Liver (tissue), 9 donors: ENCODE results near the gene SH2D5. TPM values are rescaled to one million over a fixed set of nuclear protein-coding genes. Genes with fewer than 3 reads are reported as not detected.

Experiments used
- DNase-seq: peaks from one replicate; pipeline ENCODE4 v3.0.0-alpha.2; 2017; ENCODE audit warnings: low spot score
- H3K27ac ChIP-seq, 2 donors: one replicate each; pipeline ENCODE4 v1.7.0; 2013; ENCODE audit warnings: inconsistent platforms in 2 of 2, low read length in 2 of 2, control low read depth in 1 of 2, low read depth in 1 of 2, mild to moderate bottlenecking in 1 of 2
- H3K27me3 ChIP-seq, 4 donors: one replicate each; pipeline versions ENCODE4 v1.6.1 to v1.7.0; 2013; ENCODE audit warnings: low read length in 3 of 4, inconsistent platforms in 1 of 4, mild to moderate bottlenecking in 1 of 4, moderate library complexity in 1 of 4; ENCODE audit not compliant: control insufficient read depth in 4 of 4, insufficient read depth in 4 of 4
- H3K36me3 ChIP-seq, 4 donors: one replicate each; pipeline versions ENCODE4 v1.6.1 to v1.7.0; 2013; ENCODE audit warnings: low read length in 3 of 4, mild to moderate bottlenecking in 3 of 4, low read depth in 1 of 4, moderate library complexity in 1 of 4; ENCODE audit not compliant: control insufficient read depth in 4 of 4, insufficient read depth in 3 of 4
- H3K4me1 ChIP-seq, 4 donors: one replicate each; pipeline versions ENCODE4 v1.6.1 to v1.7.0; 2013; ENCODE audit warnings: low read length in 3 of 4, mild to moderate bottlenecking in 3 of 4, moderate library complexity in 1 of 4; ENCODE audit not compliant: control insufficient read depth in 4 of 4, insufficient read depth in 4 of 4
- H3K4me3 ChIP-seq, 3 donors: one replicate each; pipeline versions ENCODE4 v1.6.1 to v1.7.0; 2013; ENCODE audit warnings: low read length in 3 of 3, control low read depth in 1 of 3, low read depth in 1 of 3, mild to moderate bottlenecking in 1 of 3
- H3K9ac ChIP-seq, 2 donors: one replicate each; pipeline ENCODE4 v1.7.0; 2013; ENCODE audit warnings: low read length in 2 of 2, mild to moderate bottlenecking in 2 of 2, moderate library complexity in 2 of 2, control low read depth in 1 of 2, low read depth in 1 of 2
- H3K9me3 ChIP-seq, 4 donors: one replicate each; pipeline versions ENCODE4 v1.6.1 to v1.7.0; 2013; ENCODE audit warnings: low read length in 3 of 4; ENCODE audit not compliant: control insufficient read depth in 4 of 4
- CTCF ChIP-seq: fragments of 150-350 bp; IDR thresholded peaks from 2 replicates; pipeline ENCODE4 v1.5.1; 2017; ENCODE audit warnings: improper control_type of control experiment, low read depth, low read length; ENCODE audit not compliant: missing input control
- EGR1 ChIP-seq, 2 donors: IDR thresholded peaks; 2 replicates each; pipeline ENCODE4 v1.6.1; 2016 to 2018; ENCODE audit warnings: antibody characterized with exemption in 2 of 2, low read depth in 2 of 2
- FOXA2 ChIP-seq: IDR thresholded peaks from 2 replicates; pipeline ENCODE4 v1.6.1; 2016; ENCODE audit warnings: antibody characterized with exemption
- GABPA ChIP-seq, 2 donors: IDR thresholded peaks in 1 of 2; conservative IDR thresholded peaks in 1 of 2; 2 replicates each; pipeline ENCODE4 v1.6.1; 2016; ENCODE audit warnings: antibody characterized with exemption in 2 of 2, mild to moderate bottlenecking in 1 of 2, moderate library complexity in 1 of 2
- HNF4A ChIP-seq, 2 donors: conservative IDR thresholded peaks; 2 replicates each; pipeline ENCODE4 v1.6.1; 2016; ENCODE audit warnings: antibody characterized with exemption in 2 of 2, mild to moderate bottlenecking in 2 of 2
- HNF4G ChIP-seq: IDR thresholded peaks from 2 replicates; pipeline ENCODE4 v1.6.1; 2016; ENCODE audit warnings: antibody characterized with exemption
- JUND ChIP-seq, 2 donors: IDR thresholded peaks; 2 replicates each; pipeline ENCODE4 v1.6.1; 2016; ENCODE audit warnings: antibody characterized with exemption in 2 of 2
- NR2F2 ChIP-seq: IDR thresholded peaks from 2 replicates; pipeline ENCODE4 v1.6.1; 2016; ENCODE audit warnings: antibody characterized with exemption
- RAD21 ChIP-seq, 2 donors: IDR thresholded peaks; 2 replicates each; pipeline ENCODE4 v1.6.1; 2016; ENCODE audit warnings: antibody characterized with exemption in 2 of 2, mild to moderate bottlenecking in 2 of 2
- RXRA ChIP-seq, 2 donors: IDR thresholded peaks; 2 replicates each; pipeline ENCODE4 v1.6.1; 2017 to 2018; ENCODE audit warnings: antibody characterized with exemption in 2 of 2, mild to moderate bottlenecking in 1 of 2
- SP1 ChIP-seq: IDR thresholded peaks from 2 replicates; pipeline ENCODE4 v1.6.1; 2018; ENCODE audit warnings: antibody characterized with exemption, mild to moderate bottlenecking
- TAF1 ChIP-seq: conservative IDR thresholded peaks from 2 replicates; pipeline ENCODE4 v1.6.1; 2016; ENCODE audit warnings: antibody characterized with exemption, mild to moderate bottlenecking
- YY1 ChIP-seq: IDR thresholded peaks from 2 replicates; pipeline ENCODE4 v1.6.1; 2016; ENCODE audit warnings: antibody characterized with exemption, mild to moderate bottlenecking
- ZBTB33 ChIP-seq: IDR thresholded peaks from 2 replicates; pipeline ENCODE4 v1.6.1; 2016; ENCODE audit warnings: antibody characterized with exemption
- WGBS: extraction: QIAGEN DNeasy Blood & Tissue Kit; methylation state at CpG from one replicate; pipeline ENCODE4 v1.1.7; 2013; 5-methylcytosine and 5-hydroxymethylcytosine counted together
- polyA plus RNA-seq, 2 donors: library from polyadenylated mRNA; stranded (reverse) in 1 of 2; unstranded in 1 of 2; fragments of 200-250 nt in 1 of 2; fragments of >200 nt in 1 of 2; fragmentation: Nextera tagmentation in 1 of 2; extraction: Ambion mirVana in 1 of 2; gene quantifications; one replicate each; pipeline versions ENCODE4 v1.2.1 to v1.2.3, GENCODE V29; 2013 to 2015
- total RNA-seq, 2 donors: library from RNA; depleted of rRNA; stranded (reverse); fragments of >200 nt; gene quantifications; one replicate each; pipeline ENCODE4 v1.2.3, GENCODE V29; 2014
- TF ChIP-seq, protein P1 (sequence below): IDR thresholded peaks from 2 replicates; pipeline ENCODE4 v1.6.1; 2016; ENCODE audit warnings: antibody characterized with exemption, mild to moderate bottlenecking
- TF ChIP-seq, protein P2 (sequence below): IDR thresholded peaks from 2 replicates; pipeline ENCODE4 v1.6.1; 2016; ENCODE audit warnings: antibody characterized with exemption
- TF ChIP-seq, protein P3 (sequence below): IDR thresholded peaks from 2 replicates; pipeline ENCODE4 v1.6.1; 2016; ENCODE audit warnings: antibody characterized with exemption
- donor health status: healthy.
- donor health status: healthy.
- donor health status: healthy.
- donor health status: healthy.
- donor health status: healthy.

The SH2D5 gene
- total and polyA plus RNA-seq, 4 donors = 0.05 TPM; not detected in 3

DNA sequence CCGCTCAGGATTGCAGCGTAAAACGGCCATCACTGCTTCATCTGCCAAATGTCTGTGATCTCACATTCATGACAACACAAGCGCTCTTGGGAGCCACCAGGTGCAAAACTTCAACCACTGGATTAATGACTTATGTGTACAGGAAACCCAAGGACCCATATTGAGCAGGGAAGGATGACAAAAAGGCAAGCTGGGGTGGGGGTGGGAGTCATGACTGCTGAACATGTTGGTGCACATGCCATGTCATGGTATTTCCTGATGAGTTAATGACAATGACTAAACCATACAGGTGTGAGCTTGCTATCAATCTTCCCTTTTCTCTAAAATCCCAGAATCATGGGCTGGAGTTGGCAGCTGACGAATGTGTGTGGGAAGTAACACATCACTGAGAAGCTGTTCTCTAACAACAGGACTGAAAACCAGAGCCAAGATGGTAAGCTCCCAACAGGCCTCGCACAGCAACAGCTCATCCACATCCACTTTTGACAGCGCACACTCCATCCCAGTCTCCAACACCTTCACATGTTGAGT lies 3.1 kb upstream of the SH2D5 start:
- Histone ChIP-seq H3K9ac (no peak overlapping the region), H3K4me3 (no peak overlapping the region), H3K36me3 (peaks cover 3 to 23% (median 16%) of the 10 kb centered on the region in 4 donors), H3K27me3 (no peaks in the 10 kb centered on the region), H3K9me3 (no peaks in the 10 kb centered on the region), H3K4me1 (peaks cover 6 to 20% (median 13%) of the 10 kb centered on the region in 4 donors), H3K27ac (no peak overlapping the region)
- 96% methylated on average over 7 of the region's 7 CpGs for WGBS
- TF ChIP-seq HNF4G (no peak), TAF1 (no peak), CTCF (no peak), ZBTB33 (no peak), EGR1 (IDR thresholded peaks at IDR 0.05; ENCODE audit: low read depth in 2 of 2) (no peak), JUND (IDR thresholded peaks at IDR 0.05) (no peak), NR2F2 (no peak), RAD21 (IDR thresholded peaks at IDR 0.05) (no peak)
- TF ChIP-seq, protein P1, sequence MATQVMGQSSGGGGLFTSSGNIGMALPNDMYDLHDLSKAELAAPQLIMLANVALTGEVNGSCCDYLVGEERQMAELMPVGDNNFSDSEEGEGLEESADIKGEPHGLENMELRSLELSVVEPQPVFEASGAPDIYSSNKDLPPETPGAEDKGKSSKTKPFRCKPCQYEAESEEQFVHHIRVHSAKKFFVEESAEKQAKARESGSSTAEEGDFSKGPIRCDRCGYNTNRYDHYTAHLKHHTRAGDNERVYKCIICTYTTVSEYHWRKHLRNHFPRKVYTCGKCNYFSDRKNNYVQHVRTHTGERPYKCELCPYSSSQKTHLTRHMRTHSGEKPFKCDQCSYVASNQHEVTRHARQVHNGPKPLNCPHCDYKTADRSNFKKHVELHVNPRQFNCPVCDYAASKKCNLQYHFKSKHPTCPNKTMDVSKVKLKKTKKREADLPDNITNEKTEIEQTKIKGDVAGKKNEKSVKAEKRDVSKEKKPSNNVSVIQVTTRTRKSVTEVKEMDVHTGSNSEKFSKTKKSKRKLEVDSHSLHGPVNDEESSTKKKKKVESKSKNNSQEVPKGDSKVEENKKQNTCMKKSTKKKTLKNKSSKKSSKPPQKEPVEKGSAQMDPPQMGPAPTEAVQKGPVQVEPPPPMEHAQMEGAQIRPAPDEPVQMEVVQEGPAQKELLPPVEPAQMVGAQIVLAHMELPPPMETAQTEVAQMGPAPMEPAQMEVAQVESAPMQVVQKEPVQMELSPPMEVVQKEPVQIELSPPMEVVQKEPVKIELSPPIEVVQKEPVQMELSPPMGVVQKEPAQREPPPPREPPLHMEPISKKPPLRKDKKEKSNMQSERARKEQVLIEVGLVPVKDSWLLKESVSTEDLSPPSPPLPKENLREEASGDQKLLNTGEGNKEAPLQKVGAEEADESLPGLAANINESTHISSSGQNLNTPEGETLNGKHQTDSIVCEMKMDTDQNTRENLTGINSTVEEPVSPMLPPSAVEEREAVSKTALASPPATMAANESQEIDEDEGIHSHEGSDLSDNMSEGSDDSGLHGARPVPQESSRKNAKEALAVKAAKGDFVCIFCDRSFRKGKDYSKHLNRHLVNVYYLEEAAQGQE = no peak
- TF ChIP-seq, protein P2, sequence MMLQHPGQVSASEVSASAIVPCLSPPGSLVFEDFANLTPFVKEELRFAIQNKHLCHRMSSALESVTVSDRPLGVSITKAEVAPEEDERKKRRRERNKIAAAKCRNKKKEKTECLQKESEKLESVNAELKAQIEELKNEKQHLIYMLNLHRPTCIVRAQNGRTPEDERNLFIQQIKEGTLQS = no peak
- TF ChIP-seq, protein P3, sequence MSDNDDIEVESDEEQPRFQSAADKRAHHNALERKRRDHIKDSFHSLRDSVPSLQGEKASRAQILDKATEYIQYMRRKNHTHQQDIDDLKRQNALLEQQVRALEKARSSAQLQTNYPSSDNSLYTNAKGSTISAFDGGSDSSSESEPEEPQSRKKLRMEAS = no peak
- DNase-seq = no peak

DNA sequence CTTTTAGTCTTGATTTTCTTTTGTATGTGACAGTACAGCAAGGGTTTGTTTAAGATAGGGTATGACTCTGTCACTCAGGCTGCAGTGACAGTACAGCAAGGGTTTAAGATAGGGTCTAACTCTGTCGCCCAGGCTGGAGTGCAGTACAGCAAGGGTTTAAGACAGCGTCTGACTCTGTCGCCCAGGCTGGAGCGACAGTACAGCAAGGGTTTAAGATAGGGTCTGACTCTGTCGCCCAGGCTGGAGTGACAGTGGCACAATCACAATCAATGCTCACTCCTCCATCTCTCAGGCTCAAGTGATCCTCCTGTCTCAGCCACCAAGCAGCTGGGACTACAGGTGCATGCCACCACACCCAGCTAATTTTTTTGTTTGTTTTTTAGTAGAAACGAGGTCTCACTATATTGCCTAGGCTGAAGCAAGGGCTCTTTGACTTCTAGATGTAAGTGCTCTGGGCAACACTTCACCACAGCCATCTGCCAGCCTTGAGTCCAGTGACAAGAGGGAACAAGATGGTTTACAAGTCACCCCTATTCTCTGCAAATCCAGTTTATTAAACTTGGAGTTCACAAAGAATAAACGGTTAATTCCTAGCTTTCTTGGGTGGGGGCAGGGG lies 965 bp upstream of the SH2D5 start:
- Histone ChIP-seq H3K27me3 (no peaks in the 10 kb centered on the region), H3K27ac (peak overlapping the region in 1 of 2 donors; percentile 28), H3K9me3 (no peaks in the 10 kb centered on the region), H3K9ac (no peak overlapping the region), H3K36me3 (peaks cover 0 to 8% (median 7%) of the 10 kb centered on the region in 4 donors), H3K4me1 (peaks cover 6 to 20% (median 13%) of the 10 kb centered on the region in 4 donors), H3K4me3 (no peak overlapping the region)
- 24% methylated on average over 7 of the region's 7 CpGs for WGBS
- no peak for DNase-seq
- TF ChIP-seq HNF4A (conservative IDR thresholded peaks at IDR 0.05) (no peak), FOXA2 (no peak), RXRA (IDR thresholded peaks at IDR 0.05) (no peak), SP1 (no peak), TAF1 (no peak), GABPA (IDR thresholded peaks at IDR 0.05 in 1 of 2, conservative IDR thresholded peaks at IDR 0.05 in 1 of 2) (no peak), EGR1 (IDR thresholded peaks at IDR 0.05; ENCODE audit: low read depth in 2 of 2) (no peak), NR2F2 (no peak), YY1 (no peak)
- TF ChIP-seq, protein P1 = no peak
- TF ChIP-seq, protein P2 = no peak
- TF ChIP-seq, protein P3 = no peak
